GM12891 (cell line): ENCODE measurements around the gene APOL4.

Experiments
- POLR2A ChIP-seq: IDR thresholded peaks from 2 replicates; pipeline ENCODE4 v1.6.1; 2011; ENCODE audit warnings: low read depth, low read length, control low read depth
- POLR2AphosphoS5 ChIP-seq: IDR thresholded peaks from 2 replicates; pipeline ENCODE4 v1.6.1; 2011; ENCODE audit warnings: low read depth, low read length, control low read depth
- SPI1 ChIP-seq: IDR thresholded peaks from 2 replicates; pipeline ENCODE4 v1.6.1; 2011; ENCODE audit warnings: low read depth, low read length, control low read depth

DNA sequence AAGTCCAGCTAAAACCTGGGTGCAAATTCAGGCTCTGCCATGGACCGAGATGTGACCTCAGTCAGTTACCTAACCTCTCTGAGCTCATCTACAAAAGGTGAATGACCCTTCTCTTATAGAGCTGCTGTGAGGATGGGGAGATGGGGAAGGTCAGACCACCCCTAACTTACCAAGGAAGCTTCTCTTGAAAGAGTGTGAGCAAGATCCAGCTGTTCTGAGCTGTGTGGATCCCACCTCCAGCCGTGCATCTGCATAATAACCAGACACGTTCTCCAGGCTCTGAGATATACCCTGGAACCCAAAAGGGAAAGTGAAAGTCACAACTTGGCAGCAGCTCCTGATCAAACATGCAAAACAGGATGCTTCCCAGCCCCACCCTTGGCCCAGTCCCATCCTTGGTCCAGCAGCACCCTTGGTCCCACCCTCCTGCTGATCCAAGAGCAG is 41.1 kb downstream of the APOL4 start, which contains the start of gene APOL3:
- TF ChIP-seq POLR2A = peak; percentile 44; the same call in 1 of the 2 replicates
- TF ChIP-seq POLR2AphosphoS5 = no peak
- TF ChIP-seq SPI1 = no peak
